Hepatocyte (in vitro differentiated cells): ENCODE data around the gene ITPR2.

ENCODE experiments used
- CTCF ChIP-seq: fragments of 200-600 bp; sonication (generic); IDR thresholded peaks from 2 replicates; pipeline ENCODE4 v1.5.1; 2016; ENCODE audit warnings: antibody characterized with exemption, mild to moderate bottlenecking; ENCODE audit not compliant: poor library complexity
- EZH2 ChIP-seq: fragments of 200-600 bp; sonication (generic); IDR thresholded peaks from 2 replicates; pipeline ENCODE4 v1.6.1; 2016; ENCODE audit warnings: antibody characterized with exemption, mild to moderate bottlenecking, borderline replicate concordance
- EZH2phosphoT487 ChIP-seq: fragments of 200-600 bp; sonication (generic); IDR thresholded peaks from one replicate; pipeline ENCODE4 v1.6.1; 2018; ENCODE audit warnings: antibody characterized with exemption, mild to moderate bottlenecking, low read depth, moderate library complexity; ENCODE audit not compliant: unreplicated experiment, severe bottlenecking

DNA sequence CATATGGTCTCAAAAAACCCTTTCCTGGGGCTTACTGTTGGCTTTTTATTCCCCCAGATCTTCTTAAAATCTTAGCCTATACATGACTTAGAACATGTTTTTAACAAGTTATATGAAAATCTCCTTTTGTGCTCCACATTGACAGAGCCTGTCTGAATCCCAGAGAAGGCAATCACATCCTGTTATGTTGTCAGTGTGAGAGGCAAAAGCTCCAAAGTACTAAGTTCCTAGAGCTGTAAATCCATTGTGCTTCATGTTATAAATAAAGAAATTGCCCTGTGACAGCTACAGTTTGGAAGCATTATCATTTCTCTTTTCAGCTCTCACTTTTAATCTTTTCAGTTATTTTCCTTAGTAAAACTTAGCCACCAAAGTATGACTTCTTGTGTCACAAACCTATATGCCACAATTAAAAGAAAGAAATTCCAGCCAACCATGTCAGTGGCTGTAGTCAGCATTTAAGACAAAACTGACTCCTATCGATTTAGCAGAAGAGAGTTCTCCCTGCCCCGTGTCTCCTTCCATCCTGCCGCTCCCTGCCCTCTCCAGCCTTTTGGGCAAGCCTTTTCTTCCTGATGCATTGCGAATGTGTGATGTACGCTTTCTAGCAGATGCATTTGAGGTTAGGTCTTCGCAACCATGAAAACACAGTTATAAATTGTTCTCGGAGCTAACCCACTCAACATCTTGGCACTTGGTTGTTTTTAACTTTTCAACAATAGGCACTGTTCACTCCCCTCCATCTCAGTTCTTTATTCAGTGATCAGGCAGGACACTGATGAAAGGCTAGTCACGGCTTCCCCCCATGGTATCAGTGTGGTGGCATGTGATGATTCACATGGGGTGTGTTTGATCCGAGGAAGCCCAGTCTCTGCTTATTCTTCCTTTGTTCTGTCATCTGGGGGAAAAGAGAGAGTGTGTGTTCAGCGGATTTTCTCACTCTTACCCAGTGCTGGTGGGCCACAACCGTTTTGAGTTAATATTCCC, 494.1 kb downstream of the ITPR2 start:
- TF ChIP-seq CTCF (no peak), EZH2phosphoT487 (no peak), EZH2 (no peak)
